IPS DF 4.7 (cell line): ENCODE results near the gene RAB31.

Experiments used
- DNase-seq: peaks from one replicate; pipeline ENCODE4 v3.0.0-alpha.2; 2013; ENCODE audit warnings: low spot score; ENCODE audit errors: extremely low read depth

RAB31 gene

DNA sequence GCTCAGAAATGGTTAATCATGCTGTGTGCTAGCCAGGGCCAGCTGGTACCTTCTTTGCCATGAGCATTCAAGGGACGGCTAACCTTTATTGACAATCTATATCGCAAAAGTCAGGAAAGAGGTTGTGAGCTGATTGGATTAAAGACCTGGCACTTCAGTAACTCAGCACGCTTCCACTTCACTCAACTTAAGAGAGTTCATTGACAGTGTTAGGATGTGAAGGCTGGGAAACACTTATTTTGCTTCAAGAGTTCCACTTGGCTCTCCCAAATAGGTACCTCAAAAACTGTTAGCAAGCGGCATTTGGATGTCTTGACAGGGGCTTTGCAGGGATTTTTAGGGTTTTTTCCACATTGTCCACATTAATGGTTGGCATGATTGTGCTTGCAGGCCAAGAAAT, 152.6 kb downstream of the RAB31 start:
- DNase-seq: no peak

DNA sequence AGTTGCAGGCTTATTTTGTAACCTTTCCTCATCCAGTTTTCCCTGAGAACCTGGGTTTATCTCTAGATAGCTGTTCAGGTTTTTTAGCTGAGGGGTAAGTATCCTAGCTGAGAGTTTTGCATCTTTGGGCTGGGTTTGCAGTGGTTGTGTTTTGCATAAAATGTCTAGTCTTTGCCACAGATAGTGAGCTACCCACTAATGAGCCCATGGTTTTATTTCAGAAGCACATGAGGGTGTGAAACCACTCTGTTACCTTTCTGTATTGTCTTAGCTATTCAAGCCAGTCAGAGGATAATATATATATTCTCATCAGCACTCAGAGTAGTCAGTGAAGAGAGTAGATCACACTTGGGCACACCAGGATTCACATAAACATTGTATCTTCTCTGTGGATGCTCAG, 153.1 kb downstream of the RAB31 start:
- DNase-seq: no peak

DNA sequence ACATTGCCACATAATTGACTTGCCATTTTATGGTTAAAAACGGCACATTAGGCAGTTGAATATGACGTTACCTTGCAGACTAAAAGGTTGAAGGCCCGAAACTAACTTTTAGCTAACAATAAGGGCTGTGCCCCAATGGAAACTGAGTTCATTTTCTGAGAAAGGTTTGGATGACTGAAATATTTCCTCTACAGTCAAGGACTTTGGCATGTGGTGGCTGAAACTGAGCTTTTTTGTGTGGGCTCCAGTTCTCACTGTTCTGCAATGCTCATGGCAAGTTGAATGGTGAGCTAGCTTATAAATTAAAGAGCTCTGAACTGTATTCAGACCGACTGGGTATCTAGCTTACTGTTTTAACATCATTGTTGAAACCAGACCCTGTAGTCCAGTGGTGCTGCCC, 153.8 kb downstream of the RAB31 start:
- DNase-seq: no peak

DNA sequence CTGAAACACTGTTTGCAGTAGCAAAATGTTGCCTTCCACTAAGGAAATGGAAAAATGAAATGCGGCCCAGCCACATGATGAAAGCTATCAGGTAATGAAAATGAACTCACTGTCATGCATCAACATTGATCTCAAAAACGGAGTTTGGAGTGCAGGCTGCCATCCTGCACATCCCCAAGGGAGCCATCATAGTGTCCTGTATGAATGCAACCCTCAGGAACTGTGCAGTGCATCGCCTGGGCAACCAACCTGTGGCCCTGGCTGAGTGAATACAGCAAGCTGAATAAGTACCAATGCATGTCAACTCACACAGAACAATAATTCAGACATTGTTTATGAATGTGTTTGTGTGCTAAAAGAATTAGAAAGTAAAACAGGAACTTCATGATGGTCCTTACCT, 154.6 kb downstream of the RAB31 start:
- no peak for DNase-seq

DNA sequence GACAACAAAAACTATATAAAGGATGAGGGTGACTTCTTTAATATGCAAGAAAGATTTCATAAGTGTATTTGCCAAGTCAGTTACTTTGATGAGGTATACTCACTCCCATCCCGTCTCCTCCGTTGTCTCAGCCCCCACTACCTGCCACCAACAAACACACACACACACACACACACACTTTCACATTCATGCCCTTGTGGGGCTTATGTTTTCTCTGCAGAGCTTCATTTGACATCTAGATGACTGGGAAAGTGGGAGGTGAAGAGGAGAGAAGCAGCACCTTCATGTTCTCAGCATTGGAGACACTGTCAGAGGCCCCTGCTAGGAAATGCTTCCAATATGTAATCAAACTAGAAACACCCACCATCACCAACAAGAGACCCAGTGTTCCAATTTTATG, 155.2 kb downstream of the RAB31 start:
- no peak for DNase-seq

DNA sequence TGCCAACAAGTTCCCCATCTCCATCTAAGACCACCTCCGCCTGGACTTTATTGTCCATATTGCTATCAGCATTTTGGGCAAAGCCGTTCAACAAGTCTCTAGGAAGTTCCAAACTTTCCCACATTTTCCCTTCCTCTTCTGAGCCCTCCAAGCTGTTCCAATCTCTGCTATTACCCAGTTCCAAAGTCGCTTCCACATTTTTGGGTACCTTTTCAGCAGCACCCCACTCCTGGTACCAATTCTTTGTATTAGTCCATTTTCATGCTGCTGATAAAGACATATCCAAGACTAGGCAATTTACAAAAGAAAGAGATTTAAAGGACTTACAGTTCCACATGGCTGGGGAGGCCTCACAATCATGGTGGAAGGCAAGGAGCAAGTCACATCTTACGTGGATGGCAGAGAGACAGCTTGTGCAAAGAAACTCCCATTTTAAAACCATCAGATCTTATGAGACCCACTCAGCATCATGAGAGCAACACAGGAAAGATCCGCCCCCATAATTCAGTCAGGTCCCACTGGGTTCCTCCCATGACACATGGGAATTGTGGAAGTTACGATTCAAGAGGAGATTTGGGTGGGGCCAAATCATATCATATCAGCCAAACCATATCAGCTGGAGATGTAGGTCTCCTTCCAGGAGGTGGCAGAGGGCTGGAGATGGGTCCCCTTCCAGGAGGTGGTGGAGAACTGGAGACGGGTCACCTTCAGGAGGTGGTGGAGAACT, 157.8 kb downstream of the RAB31 start:
- DNase-seq: no peak

DNA sequence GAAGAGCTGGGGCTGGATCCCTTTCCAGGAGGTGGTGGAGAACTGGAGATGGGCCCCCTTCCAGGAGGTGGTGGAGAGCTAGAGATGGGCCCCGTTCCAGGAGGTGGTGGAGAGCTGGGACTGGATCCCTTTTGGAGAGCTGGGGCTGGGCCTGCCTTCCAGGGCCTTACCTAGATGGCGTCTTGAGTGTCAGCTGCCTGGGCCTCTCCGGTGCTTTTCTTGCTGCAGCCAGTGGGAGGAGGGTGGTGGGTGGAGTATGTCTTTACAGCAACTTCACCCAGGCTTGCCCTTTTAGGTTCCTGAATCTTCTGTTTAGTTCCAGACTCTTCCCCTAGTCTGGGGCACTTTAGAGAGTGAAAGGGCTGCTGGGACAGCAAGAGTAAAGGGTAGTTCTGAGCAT, 158.5 kb downstream of the RAB31 start:
- DNase-seq: no peak

DNA sequence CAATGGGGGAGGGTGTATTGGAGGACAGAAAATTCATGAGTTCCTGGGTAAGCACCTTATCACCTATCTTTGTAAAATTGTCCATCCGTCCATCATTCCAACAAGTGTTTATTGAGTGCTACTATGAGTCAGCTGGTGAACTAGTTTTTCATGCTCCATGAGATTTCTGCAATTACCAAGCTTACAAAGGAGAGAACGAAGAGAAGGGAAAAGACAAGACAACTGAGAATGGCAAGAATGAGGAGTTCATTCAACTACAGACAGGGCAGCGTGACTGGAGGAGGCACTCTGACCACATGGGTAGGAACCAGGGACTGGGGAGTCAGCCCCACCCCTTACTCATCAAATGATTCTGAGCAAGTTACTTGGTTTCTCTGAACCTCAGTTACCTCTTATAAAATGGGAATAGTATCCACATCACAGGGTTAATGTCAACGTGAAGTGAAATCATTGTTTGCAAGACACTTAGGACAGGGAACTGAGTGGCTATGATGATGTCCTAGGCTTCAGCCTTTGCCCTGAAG, 159.0 kb downstream of the RAB31 start:
- DNase-seq: no peak

DNA sequence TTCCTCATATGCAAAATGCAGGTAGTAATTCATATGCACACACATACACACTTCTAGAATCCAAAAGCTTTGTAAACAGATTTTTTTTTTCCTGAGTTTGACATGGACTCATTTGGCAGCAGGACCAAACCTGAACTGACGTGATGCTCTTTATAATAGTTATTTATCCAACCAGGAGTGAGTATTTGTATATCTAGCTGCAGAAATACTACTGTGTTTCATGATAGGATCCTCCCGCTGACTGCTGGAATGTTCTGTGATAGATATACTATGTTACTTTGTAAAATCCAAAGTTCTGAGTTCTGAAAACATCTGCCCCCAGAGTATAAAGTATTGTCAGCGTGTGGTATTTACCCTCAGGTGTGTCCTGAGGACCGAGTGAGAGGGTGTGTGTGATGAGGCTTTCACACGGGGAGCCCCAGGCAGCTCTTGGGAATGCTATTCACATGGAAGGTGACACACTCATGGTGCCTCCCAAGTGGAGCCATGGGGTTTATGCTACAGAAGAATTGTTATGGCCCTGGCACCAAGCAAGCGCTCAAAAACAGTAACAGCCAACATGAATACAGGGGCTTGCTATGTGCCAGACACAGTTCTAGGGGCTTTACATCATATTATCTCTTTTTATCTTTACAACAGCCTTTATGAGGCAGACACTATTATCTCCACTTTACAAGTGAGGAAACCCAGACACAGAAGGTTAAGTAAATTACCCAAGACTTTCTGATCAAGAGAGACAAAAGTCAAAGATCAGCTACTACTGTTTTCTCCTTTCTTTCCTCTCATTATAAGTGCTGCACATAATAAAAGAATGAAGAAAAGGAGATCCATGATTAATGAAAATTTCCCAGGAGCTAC, 161.0 kb downstream of the RAB31 start:
- DNase-seq: no peak

DNA sequence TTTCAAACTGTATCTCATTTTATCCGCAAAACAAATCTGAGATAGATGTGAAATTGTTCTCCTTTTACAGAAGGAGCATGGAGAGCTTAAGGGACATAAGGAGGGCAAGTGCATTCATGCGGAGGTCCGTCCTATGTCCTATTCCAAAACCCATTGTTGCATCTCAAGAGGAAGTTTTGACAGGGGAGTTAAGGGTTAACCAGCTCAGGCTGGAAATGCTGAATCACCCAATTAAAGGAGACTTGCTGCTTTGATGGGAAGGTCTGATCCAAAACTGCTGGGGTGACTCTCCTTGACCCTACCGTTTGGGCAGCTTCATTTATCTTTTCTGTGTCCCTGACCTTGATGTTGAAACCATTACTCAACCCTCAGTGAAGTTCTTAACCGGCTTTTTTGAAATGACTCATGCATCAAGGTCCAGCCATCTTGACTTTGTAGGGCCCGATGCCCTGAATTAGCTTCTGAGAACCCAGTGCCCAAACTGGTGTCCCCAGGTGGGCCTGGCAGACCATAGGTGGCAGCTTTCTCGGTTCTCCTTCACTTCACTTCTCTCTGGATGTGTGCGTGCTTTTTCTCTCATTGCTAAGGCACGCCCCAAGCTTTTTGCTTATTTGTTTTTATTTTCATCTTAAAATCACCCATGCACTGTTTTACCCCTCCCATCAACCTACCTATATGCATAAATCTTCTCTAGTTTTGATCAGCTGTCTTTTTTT, 161.8 kb downstream of the RAB31 start:
- DNase-seq: no peak

DNA sequence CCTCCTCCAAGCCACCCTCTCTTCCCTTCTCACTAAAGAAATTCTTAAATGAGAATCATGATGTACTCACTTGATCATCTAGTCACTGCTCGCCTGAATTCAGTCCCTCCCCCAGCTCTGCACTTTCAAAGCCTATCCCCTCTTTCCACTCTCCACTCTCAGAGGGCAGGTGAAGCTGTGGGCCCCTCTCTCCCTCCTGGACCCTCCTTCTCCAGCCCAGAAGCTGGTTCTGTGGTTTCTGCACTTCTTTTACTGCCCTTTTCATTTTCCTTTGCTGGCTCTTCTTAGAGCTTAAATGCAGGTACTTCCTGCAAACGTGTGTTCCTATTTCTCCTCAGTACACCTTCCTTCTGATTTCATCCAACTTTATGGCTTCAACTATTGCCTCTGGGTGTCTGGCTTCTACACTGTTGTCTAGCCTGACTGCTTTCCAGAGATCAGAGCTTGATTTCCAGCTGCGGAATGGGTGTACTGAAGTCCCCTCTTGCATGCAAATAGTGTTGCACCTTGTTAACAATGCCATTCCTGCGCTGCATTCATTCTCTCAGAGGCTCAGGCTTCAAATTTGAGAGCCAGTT, 162.4 kb downstream of the RAB31 start:
- no peak for DNase-seq

DNA sequence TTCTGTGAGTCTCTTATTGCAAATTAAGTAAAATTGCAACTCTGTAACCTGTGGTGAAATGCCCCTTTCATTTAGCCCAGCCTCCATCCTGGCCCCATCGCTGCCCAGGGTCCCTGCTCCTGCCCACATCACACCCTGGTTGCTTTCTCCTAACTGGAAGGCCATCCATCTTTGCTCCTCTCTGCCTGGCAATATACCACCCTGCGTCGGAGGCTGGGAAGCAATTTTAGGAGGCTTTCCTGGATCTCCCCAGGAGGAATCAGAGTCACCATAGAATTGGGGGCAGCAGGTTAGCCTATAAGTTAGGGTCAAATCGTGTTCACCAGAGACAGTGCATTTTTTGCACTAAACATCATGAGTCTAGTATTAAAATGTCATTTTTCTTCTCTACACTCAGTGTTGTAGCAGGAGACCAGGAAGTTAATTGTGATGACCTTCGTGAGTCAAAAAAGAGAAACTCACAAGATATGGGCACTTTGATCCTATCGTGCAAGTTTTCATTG, 163.2 kb downstream of the RAB31 start:
- DNase-seq: no peak

DNA sequence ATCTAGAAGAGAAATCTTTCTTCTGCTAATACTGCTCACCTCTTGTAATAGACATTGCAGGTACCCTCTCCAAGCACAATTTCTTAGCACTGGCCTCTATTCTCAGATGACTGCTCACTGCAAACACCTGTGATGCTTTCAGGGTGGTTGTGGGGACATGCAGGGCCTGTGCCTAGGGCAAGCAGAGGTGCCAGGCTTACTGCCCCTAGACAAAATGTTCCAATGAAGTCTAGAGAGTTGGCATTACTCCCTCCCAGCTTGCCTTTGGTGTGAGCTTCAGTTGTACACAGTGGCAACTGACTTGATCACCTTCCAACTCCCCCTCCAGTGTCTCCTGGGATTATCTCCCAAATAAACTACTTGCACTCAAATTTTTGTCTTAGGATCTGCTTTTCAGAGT, 164.7 kb downstream of the RAB31 start:
- no peak for DNase-seq

DNA sequence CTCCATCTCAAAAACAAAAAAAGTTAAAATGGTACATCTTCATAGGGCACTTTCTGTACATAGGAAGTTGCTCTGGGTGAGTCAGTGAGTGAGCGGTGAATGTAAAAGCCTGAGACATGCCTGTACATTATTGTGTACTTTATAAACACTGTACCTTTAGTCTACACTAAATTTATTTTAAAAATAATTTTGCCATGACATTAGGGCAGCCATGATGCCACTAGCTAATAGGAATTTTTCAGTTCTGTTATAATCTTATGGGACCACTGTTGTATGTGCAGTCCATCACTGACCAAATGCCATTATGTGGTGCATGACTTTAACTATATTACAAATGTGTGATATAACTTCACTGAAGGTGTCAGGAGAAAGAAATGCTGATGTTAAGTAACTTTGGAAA, 166.6 kb downstream of the RAB31 start:
- DNase-seq: no peak

DNA sequence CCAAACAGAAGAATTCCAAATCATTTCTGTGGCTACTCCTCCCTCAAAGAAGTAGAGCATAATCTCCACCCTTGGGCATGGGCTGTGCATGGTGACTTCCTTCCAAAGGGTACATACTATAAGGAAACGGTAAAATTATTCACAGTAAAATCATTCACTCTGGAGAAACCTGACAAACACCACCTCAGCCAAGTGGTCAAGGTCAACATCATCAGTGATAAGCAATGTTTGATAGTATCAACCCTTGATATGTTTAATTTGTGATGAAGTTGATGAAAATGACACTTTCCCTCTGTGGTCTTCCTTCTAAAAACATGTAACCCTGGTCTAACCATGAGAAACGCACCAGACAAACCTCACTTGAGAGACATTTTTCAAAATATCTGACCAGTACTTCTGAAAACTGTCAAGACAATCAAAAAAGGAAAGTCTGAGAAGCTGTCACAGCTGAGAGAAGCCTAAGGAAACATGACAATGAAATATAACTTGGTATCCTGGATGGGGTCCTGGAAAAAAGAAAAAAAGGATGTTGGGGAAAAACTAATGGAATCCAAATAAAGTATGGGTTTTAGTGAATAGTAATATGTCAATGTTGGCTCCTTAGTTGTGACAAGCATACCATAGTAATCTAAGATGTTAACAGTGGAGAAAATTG, 168.2 kb downstream of the RAB31 start:
- DNase-seq: no peak

DNA sequence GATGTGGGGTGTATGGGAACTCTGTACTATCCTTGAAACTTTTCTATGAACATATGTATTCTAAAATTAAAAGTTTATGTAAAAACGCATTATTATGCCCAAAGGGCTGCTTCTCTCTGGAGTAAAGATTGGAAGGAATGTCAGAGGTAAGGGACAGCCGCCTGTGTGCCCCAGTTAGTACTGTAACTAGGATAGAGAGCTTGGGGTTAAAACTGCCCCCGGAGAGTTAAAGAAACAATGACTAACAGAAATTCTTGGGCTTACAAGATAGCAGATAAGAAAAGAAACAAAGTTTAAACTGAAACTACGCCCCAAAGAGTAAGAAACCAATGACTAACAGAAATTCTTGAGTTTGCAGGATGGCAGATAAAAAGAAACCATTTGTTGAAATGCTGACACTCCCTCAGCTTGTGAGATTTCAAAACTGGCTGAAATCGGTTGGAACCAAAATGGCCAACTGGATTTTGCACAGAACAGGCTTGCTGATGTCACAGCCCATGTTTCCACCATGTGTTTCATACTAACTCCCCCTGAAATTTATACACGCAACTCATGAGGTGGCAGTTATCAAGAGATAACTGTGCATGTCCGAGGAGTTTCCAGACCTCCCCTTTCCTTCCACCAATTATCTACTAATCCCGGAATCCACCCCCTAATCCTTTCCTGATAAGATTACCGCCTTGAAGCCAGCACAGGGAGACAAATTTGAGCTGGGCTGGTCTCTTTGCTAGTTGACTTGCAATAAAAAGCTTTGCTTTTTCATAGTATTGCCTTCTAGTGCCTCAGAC, 169.0 kb downstream of the RAB31 start:
- no peak for DNase-seq

DNA sequence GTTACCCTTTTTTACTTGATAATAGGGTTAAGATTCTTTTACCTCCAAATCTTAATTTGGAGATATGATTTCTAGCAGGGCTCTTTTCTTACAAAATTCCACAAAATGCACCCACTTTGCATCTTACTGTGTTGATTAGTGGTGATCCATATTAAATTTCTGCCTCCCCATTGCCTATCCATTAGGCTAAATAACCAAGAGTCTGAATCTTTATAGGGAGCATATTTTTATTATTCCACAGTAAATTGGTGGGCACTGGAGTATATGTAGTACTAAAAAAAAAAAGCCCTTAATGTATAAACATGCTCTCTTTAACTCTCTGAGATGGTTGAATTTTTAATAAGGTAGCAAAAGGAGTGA, 169.5 kb downstream of the RAB31 start:
- DNase-seq: no peak

DNA sequence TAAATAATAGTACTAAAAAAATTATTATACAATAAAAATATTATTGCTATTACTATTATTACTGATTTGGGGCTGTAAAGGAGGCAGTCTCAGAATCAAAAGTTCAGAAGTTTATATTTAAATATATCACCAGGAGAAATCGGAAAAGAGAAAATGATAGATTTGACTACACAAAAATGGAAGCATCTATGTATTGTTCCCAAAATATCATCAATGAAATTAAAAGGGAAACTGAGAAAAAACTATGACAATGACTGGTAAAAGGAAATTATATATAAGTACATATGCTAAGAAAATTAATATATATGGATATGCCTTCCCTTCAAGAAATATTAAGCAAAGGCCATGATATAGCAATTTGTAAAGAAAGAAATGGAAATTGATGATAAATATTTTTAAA, 170.0 kb downstream of the RAB31 start:
- DNase-seq: no peak

DNA sequence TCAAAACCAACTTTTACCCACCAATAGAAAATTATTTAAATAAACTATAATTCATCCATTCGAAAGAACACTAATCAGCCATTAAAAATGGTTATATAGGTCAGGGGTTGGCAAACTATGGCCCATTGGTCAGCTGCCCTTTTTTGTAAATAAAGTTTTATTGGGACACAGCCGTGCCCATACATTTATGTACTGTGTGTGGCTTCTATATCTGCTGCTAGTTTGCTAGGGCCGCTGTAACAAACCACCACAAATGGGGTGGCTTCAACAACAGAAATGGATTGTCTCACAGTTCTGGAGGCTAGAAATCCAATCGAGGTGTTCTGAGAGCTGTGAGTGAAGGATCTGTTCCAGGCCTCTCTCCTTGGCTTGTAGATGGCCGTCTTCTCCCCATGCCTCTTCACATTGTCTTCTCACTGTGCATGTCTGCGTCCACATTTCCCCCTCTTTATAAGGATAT, 170.7 kb downstream of the RAB31 start:
- no peak for DNase-seq

DNA sequence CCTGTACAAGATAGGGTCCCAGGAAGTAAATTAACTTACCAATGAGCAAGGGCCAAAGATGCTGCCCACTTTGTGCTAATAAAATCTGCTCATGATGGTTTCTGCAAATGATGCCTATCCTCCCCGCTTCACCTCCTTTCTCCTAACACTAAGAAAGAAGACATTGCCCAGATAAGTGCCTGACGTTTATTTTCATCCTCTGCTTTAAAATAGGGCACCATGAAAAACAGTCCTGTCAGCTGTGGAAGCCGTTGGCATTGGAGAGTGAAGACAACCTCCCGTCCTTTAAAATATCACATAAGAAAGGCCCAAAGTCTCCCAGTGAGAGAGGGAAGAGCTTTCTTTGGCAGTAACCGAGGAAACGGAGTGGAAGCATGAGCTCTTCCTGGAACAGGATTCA, 176.0 kb downstream of the RAB31 start:
- DNase-seq: no peak
